Adipose tissue (tissue), 3 donors: ENCODE measurements around the gene RNF217. TPM values are rescaled to one million over a fixed set of nuclear protein-coding genes. Genes with fewer than 3 reads are reported as not detected.
"Not testable (repeated sequence)": the region's sequence is repeated elsewhere in the genome, so short reads cannot be mapped to it uniquely, and the experiment has no call there.

Experiments used
- H3K27ac ChIP-seq: one replicate; pipeline ENCODE4 v1.5.1; 2013; ENCODE audit warnings: low read depth, low read length
- WGBS, 3 donors: extraction: QIAGEN DNeasy Blood & Tissue Kit; methylation state at CpG; one replicate each; pipeline ENCODE4 v1.1.7; 2013; 5-methylcytosine and 5-hydroxymethylcytosine counted together
- polyA plus RNA-seq, 3 donors: library from polyadenylated mRNA; stranded (reverse); fragments of 200-250 nt; gene quantifications; one replicate each; pipeline ENCODE4 v1.2.3, GENCODE V29; 2013
- donor health status: healthy with polysubstance abuse.
- donor health status: Bipolar disorder and iron deficiency.
- donor health status: healthy.

RNF217 gene
- polyA plus RNA-seq, 3 donors = 1.8 to 10.1 (median 7.8) TPM

DNA sequence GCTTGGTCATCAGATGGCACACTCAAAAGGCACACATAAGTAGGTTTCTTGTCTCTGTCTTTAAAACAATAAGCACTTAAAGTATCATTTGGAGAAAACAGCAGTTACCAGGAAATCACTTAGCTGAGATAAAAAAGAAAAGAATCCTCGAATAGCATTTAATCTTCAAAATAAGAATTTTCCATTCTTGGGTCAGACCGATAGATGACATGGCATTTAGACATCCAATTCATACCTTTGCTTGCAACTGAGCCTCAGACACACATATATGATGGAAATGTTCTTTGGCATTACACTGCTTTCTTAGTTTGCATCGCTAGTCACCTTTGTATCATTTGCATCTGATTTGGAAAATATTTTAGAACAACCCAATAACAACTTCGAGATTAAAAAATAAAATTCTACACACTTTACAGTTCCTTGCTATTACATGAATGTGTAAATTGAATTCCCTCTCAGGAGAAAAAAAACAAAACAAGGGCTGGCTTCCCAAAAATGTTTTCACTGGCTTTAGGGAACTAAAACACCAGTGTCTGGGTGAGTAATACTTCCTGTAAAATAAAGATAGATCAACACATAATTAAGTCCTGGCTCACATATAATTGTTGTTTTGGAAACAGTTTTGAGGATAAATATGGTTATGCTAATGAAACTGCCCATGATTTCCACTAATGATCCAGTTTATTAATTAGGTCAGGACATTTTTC is 1.3 kb upstream of the RNF217 start:
- WGBS, 3 donors = 53 to 64% (median 61%) methylated on average over 4 of the region's 4 CpGs
- no peak overlapping the region for H3K27ac ChIP-seq

DNA sequence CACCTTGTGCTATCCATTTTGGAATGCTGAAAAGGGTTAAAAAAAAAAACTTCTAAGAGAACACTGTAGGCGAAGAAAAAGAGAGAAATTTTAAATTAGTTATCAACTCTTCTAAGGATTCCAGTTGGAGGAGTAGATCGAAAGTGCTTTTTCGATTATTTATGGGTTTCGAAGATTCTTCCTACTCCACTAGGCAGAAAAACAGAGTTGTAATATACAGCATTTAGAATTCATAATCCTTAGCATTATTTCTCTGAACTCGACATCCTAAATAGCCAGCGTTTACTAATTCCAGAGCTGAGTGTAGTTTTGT is 817 bp upstream of the RNF217 start:
- WGBS, 3 donors = 1 to 4% (median 3%) methylated on average over 6 of the region's 6 CpGs
- H3K27ac ChIP-seq = no peak overlapping the region

DNA sequence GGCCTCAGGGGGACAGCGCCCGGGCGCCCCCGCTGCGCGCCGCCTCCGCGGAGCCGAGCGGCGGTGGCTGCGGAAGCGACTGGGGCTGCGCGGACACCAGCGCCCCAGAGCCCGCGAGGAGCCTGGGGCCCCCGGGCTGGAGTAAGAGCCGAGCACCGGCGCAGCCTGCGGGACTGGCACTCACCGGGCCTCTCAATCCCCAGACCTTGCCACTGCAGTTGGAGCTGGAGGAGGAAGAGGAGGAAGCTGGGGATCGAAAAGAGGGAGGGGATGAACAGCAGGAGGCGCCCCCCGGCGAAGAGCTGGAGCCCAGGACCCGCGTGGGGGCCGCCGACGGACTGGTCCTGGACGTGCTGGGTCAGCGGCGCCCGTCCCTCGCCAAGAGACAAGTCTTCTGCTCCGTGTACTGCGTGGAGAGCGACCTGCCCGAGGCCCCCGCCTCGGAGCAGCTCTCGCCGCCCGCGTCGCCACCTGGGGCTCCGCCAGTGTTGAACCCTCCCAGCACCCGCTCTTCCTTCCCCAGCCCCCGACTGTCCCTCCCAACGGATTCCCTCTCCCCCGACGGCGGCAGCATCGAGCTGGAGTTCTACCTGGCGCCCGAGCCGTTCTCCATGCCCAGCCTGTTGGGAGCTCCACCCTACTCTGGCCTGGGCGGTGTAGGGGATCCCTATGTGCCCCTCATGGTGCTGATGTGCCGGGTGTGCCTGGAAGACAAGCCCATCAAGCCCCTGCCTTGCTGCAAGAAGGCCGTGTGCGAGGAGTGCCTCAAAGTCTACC is 590 bp downstream of the RNF217 start:
- WGBS, 3 donors = 1 to 4% (median 1%) methylated on average over 58 to 65 of the region's 65 CpGs
- peak overlapping the region; percentile 44 for H3K27ac ChIP-seq

DNA sequence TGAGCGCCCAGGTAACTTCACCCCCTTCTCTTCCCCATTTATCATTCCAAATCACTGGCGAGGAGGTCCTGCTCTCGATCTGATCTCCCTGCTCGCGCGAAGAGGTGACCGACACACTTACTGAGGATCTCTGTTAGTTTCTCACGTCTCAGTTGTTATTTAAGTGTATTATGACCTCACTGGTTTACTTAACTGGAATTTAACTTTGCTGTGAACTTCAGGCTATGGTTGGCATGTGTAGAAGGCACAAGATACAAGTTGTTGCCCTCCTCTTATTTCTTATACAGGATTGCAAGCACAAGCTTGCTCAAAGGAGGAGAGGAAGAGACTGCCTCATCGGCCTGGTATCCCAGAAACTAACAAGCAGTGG is 1.2 kb downstream of the RNF217 start:
- peak overlapping the region; percentile 44 for H3K27ac ChIP-seq
- WGBS, 3 donors = 2 to 8% (median 4%) methylated on average over 9 of the region's 9 CpGs

DNA sequence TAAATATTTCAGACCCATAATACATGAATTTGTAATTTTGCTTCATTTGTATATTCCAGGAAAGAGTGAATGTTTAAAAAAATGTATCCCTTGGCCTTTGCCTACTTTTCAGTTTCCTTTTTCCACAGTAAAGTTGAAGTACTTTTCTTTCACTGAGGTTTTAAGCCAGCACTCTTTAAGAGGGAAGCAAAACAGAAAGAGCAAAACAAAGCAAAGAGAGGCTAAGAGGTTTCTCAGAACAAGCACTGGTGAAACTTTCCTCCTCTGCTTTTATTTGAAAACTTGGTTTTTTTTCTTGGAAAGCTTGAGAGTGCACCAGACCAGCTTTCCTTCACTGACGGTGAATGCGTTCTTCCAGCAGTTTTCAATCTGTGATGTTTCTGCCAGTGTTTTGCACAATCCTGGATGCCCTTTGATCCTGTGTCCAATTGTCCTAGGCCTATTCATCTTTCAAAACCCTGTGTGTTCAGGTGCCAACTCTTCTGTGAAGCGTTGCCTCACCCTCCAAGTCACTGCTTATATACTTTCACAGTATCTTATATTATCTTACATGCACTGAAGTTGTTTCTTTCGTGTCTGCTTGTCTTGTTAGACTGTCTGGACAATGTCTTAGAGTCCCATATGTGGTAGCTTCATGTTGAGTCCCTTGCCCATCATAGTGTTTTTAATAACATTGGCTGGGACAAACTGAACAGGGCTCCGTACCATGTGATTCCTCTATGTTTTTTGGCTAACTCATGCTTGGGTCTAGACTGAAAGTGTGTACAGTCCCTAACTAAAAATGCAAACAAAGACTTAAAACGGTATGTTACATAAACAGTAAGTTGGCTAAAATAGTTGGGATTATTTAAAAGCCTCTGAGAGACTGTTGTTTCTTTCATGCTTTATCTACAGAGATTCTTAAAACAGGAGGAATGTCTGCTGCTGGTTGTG is 1.9 kb downstream of the RNF217 start:
- H3K27ac ChIP-seq = no peak overlapping the region
- WGBS, 3 donors = 11 to 17% (median 12%) methylated on average over 6 of the region's 6 CpGs

DNA sequence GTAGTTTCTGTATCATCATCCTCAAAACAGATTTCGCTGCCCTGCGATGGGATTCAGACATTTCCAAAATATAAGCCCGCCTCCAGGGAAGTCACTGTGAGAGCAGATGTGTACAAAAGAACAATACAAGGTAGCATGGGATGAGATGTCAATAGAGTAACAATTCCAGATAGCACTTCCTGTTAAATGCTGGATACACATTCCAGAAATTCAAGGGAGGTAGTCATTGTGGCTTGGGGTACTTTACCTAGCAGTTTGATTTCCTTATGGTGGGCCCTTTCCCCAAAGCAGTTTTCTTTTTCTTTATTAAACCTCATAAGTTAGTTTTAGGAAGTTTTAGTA is 2.5 kb downstream of the RNF217 start:
- H3K27ac ChIP-seq = no peak overlapping the region
- WGBS, 3 donors = 48 to 64% (median 48%) methylated on average over 3 of the region's 3 CpGs

DNA sequence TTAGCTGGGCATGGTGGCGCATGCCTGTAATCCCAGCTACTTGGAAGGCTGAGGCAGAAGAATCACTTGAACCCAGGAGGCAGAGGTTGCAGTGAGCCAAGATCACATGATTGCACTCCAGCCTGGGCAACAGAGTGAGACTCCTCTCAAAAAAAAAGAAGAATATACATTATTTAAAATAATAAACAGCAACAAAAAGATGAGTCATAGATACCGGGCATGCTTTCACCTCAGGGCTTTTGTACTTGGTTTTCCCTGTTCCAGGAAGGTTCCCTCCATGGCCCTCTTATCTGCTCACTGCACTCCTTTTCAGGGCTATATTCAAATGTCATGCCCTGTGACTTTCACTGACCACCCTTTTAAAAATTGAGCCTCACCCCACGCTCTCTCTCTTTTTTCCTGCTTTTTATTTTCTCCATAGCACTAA is 3.2 kb downstream of the RNF217 start:
- not testable (repeated sequence) for H3K27ac ChIP-seq
- 86 to 89% (median 87%) methylated on average over 3 of the region's 3 CpGs for WGBS, 3 donors

DNA sequence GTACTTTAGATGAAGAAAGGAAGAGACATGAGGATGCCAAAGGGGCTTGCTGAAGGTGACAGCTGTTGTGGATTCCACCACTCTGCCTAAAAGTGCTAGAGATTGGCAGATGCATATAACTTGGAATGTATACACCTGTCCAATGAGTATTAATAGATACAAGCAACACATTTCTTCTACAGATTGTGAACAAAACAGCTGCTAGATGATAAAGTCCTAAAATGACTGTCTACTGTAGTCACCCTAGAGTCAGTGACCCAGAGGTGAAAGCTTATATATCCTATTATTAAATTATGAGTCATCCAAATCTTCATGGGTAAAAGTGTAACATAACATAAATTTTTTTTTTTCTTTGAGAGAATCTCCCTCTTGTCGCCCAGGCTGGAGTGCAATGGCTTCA is 5.2 kb downstream of the RNF217 start:
- no peak overlapping the region for H3K27ac ChIP-seq
- 93 to 96% (median 94%) methylated on average over 1 of the region's 1 CpG for WGBS, 3 donors

DNA sequence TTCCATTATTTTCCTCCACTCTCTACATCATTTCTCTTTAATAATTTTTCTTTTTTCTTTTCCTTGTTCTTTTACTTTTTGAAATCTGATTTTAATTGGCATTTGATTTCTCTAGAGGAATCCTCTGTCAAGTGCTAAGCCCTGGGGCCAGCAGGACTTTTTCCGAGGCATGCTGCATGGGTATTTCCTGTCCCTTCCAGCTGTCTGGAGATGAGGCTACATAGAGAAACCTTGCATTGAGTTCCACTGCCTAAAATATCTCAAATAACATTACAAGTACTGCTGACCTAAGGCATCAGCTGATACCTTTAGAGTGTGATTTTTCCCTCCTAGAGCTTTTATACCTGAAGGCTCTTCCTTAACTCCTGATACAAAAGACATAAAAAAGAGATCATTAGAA is 6.2 kb downstream of the RNF217 start:
- H3K27ac ChIP-seq = no peak overlapping the region
- 47 to 77% (median 52%) methylated on average over 1 of the region's 1 CpG for WGBS, 3 donors

DNA sequence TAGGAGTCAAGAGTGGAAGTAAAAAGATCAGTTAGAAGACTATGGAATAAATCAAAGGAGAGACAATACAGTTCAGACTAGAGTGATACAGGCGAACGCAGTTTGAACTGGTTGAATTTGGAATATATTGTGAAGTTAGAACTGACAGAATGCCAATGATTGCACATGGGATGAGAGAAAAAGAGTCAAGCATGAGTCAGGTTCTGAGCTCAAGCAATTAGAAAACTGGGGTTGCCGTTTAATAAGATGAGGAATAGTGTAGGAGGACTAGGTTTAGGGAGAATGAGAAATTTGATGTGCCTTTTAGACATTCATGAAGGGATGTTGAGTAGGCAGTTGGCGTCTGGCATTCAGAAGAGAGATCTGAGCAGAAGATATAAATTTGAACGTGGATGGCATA is 8.0 kb downstream of the RNF217 start:
- 86 to 94% (median 90%) methylated on average over 5 of the region's 5 CpGs for WGBS, 3 donors
- H3K27ac ChIP-seq = no peak overlapping the region

DNA sequence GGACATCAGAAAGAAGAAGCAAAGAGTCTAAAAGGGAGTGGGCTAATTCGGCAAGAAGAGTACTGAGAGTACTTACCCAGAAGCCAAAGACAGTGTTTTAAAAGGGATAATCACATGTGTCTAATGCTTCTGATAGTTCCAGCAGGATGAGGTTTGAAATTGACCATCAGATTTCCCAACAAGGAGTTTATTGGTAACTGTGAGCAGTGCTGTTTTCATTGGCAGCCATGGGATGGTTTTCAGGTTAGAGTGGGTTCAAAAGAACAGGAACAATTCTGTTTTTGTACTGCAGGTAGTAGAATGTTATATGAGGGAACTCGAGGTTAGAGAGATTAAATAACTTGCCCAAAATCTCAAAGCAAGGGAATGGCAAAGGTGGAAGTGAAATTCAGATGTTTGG is 8.5 kb downstream of the RNF217 start:
- 87 to 96% (median 94%) methylated on average over 2 of the region's 2 CpGs for WGBS, 3 donors
- no peak overlapping the region for H3K27ac ChIP-seq

DNA sequence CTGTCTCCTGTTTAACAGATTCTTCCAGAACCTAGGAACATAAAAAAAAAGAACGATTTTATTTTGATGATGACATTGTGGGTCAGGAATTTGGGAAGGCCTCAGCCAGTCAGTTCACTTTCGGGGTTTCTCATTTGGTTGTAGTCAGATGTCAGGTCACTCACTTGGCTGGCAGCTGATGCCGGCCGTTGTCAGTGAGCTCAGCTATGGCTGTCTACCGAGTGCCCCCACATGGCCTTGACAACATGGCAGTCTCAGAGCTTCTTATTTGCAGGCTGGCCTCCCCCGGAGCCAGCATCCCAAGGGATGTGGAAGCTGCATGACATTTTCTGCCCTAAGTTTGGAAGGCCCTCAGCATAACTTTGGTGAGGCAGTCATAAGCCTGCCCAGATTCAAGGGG is 11.5 kb downstream of the RNF217 start:
- WGBS, 3 donors = 91 to 93% (median 92%) methylated on average over 6 of the region's 6 CpGs
- no peak overlapping the region for H3K27ac ChIP-seq

DNA sequence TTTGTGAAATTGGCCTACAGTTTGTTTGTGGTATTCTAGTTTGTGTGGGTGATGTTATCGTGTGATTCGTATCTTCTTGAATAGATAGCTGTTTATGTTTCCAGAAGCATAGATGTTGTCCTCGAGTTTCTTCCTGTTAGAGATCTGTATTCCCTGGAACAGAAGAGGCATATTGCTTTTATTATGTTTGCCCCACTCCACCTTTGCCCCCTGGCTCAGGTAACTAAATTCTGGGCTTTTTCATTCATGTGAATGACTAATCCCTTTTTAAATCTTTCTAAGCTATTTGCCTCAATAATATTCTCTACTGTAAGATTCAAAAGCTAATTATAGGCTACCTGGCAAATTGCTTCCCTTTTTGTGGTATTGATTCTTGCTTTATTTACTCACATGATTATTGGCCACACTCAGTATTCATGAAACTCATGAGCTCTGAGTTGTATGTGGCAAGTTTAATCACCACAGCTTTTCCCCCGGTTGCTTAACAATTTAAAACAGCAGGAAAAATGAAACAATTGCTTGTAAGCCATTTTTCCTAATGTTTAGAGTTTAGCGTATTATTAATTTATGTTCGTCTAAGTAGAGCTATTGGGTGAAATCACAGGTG is 12.6 kb downstream of the RNF217 start:
- WGBS, 3 donors = 63 to 88% (median 78%) methylated on average over 6 of the region's 6 CpGs
- H3K27ac ChIP-seq = no peak overlapping the region

DNA sequence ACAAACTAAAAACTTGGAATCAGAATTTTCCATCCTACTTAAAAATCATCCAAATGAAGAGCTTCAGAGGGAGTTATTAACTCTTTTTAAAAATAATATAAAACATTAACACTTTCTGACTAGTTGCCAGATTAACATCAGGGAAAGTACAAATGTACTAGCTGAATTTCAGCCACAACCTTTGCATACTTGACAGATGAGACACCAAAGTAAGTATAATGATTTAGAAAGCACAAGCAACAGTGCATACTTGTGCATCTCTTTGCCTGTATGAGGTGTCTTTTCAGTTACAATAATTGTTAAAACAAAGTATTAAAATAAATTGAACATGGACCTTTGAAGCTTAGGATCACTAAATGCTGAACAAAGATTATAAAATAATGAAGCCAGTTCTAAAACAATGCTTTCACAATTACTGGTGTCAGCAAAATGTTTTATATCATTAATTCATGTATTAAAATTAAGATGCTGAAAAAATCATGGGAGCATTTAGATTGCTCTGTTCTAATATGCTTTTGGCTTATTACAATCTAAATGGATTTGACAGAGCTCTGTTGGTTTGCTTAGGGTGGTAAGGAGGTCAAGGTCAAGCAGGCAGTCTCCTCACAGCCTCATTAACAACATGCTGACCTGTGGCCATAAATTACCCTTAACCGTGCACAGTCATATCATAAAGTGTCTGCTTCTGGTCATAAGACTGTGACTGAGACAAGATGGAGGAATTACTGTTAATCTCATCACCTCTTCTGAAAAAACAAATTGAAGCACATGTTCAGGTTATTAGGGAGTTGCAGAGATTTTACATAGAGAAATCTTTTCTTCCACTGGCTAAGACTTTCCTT is 15.1 kb downstream of the RNF217 start:
- 55 to 80% (median 67%) methylated on average over 1 of the region's 1 CpG for WGBS, 3 donors

DNA sequence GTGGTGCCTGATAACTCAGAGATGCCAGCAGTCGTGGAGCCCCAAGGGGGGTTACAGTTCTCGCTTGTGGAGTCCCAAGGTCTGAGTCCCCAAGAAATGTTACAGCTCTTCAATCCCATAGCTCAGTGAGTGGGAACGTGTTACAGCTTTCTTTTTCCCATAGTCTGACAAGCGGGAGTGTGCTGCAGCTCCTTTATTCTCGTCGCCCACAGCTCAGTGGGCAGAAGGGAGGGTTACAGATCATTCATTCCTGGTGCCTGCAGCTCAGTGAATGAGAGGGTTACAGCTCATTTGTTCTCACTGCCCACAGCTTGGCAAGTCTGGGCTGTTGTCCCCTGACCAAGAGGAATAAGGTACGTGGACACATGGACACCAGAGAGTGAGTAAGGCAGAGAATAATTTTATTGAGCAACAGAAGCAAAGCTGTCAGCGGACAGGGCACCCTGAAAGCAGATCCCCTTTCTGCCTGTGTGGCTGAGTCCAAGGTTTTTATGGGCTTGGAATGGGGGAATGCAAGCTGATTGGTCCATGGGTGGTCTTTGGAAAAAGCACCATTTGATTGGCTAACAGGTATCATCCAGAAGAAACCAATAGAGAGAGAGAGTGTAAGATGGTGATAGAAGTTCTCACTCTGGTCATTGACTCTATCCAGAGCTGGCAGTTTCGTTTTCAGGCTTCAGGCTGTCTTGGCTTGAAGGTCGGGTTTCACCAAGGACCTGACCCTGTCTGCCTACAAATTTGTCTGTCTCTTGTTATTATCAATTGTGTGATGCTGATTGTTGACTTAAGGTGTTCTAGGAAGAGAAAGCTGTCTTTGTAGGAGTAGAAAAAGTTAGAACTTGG is 16.4 kb downstream of the RNF217 start:
- no peak overlapping the region for H3K27ac ChIP-seq
- 97 to 98% (median 97%) methylated on average over 10 of the region's 10 CpGs for WGBS, 3 donors

More for the DNA sequence above, 15.1 kb downstream of the RNF217 start:
- H3K27ac ChIP-seq = no peak overlapping the region

DNA sequence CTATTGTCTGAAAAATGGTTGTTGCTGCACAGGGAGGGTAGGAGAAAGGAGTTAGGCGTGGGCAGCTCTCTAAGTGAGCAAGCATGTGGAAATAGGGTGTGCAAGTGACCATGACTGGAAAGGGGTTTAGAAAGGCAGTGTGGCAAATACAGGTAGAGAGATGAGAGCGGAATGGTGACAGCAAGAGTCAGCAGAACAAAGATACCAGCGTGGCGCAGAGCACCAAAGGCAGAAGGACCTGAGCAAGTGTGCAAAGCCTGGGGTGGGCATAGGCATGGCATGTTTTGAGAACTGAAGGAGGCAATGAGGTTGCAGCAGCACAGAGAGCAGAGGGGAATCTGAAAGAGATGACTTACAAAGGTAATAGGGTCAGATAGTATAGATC is 17.0 kb downstream of the RNF217 start:
- WGBS, 3 donors = 98 to 100% (median 98%) methylated on average over 4 of the region's 4 CpGs
- H3K27ac ChIP-seq = no peak overlapping the region

DNA sequence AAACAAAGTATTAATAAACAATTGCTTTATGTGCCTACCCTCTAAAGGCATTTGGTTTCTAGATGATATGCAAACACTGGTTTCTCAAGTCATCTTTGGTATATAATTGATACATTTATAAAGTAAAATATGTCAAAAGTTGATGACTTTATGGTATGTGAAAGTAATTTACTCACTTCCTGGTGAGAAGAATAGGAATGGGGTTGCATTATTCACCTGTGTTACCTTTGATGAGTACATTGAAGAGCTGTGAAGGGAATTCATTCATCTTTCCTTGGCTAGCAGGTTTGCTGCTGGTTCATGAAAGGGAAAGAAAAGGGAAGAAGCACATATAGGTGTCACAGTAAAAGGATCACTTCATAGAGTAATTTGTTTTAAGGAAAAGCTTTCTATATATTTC is 20.4 kb downstream of the RNF217 start:
- H3K27ac ChIP-seq = no peak overlapping the region
